ENCODE measurements around the gene LEMD1.

The LEMD1 gene

DNA sequence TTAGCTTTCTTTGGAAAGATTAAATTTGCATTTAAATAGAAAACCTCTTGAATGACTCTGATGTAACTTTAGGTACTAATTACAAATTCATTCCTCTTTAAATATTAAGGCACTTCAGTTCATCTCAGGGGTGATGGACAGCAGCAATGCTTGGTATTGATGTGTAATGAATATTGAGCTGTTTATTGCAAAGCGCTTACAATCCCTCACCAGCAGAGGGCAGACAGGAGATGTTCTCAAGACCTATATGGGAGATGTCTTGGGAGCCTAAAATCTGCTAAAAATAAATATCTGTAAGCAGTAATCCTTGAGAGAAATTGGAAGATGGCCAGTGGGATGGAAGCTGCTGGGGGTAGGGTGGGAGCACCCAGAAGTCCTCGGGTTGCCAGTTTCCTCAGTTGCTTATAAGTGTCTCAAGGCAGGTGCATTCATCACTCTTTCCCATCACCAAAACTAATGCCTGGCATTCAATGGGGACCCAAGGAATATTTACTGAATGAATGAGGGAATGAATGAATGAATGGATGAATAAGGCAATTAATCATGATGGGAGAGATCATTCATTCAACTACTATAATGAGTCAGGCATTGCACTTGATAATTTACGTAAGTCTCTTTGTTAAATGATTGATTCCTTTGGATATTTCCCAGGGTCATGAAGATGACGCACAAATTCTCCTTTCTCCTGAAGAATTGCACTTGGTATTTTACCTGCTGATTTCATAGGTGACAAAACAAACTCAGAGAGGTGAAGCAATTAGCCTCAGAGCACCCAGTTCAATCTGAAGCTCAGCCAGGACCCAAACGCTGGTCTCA lies 67.4 kb downstream of the LEMD1 start:
- DNase-seq (ENCODE audit: low read depth): no peak

GRCh38 chr1:205353612-205354011 lies 68.2 kb downstream of the LEMD1 start:
- DNase-seq (ENCODE audit: low read depth): no peak

- no peak for DNase-seq (ENCODE audit: low read depth)
These were observed 68.7 kb downstream of the LEMD1 start for GRCh38 chr1:205353191-205353590.

GRCh38 chr1:205351984-205352713 lies 69.7 kb downstream of the LEMD1 start:
- DNase-seq (ENCODE audit: low read depth): no peak

- no peak for DNase-seq (ENCODE audit: low read depth)
These were observed 71.1 kb downstream of the LEMD1 start for GRCh38 chr1:205350691-205351141.

- no peak for DNase-seq (ENCODE audit: low read depth)
These were observed 71.7 kb downstream of the LEMD1 start for GRCh38 chr1:205350124-205350523.

DNA sequence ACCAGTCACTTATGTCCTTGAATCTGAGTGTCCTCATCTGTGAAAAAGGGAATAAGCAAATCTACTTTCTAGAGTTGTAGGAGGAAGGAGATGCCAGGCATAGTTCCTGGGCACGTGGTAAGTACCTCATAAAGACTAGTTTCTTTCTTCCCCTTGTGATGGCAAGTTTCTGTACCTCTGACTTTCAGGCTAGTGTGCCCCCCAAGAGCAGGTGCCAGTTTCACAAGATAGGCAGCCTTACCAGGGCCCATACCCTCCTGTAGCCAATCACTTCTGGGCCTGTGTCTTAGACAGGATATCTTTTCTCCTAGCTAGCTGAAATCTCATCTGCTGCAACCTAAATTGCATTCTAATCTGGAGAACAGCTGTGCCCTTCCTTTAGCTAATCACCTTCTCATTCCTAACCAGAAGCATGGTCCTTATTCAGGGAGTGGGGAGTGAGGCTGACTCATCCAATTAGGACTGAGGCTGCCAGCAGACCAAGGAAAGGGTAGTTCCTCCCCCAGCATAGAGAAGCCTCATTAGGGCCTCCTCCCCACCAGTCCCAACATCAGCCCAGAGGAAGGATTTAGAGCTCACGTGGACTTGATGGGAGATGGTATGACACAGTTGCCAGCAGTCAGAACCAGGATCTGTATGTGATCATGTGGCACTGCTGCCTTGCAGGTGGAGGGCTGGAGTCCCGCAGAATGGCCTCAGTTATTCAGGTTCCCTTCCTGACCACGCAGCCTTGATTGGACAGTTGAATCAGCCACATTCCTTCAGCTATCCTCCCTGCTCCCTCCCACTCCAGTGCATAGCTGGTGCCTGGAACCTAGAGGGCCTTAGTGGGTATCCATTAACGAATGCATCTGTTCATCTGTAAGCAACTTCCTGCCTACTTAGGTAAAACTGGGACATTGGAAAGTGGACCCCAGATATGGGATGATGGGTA lies 73.0 kb downstream of the LEMD1 start:
- no peak for DNase-seq (ENCODE audit: low read depth)

DNA sequence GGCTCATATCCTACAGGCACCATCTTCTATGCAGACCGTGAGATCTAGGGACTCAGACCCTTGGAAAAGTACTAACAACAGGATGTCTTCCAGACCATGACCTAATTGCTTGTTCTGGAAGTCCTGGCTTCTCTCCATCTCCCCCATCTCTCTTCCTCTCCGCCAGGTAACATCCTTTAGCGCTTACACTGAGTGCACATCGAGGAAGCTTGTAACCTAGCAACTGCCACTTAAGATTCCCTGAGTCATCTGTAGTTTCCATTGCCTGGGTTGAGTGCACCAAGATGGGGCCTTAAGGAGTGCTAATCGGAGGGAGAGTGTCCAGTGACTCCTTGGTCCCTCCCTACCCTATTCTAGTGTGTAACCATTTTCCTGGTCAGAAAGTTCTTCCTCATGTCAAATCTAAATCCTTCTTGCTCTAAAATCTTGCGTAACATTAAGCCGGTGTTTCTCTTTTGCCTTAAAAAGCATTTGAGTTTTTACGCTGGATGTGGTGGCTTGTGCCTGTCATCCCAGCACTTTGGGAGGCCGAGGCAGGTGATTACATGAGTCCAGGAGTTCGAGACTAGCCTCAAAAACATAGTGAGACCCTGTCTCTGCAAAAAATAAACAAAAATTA lies 74.8 kb downstream of the LEMD1 start:
- no peak for DNase-seq (ENCODE audit: low read depth)

GRCh38 chr1:205345761-205346160 lies 76.1 kb downstream of the LEMD1 start:
- DNase-seq (ENCODE audit: low read depth): no peak

DNA sequence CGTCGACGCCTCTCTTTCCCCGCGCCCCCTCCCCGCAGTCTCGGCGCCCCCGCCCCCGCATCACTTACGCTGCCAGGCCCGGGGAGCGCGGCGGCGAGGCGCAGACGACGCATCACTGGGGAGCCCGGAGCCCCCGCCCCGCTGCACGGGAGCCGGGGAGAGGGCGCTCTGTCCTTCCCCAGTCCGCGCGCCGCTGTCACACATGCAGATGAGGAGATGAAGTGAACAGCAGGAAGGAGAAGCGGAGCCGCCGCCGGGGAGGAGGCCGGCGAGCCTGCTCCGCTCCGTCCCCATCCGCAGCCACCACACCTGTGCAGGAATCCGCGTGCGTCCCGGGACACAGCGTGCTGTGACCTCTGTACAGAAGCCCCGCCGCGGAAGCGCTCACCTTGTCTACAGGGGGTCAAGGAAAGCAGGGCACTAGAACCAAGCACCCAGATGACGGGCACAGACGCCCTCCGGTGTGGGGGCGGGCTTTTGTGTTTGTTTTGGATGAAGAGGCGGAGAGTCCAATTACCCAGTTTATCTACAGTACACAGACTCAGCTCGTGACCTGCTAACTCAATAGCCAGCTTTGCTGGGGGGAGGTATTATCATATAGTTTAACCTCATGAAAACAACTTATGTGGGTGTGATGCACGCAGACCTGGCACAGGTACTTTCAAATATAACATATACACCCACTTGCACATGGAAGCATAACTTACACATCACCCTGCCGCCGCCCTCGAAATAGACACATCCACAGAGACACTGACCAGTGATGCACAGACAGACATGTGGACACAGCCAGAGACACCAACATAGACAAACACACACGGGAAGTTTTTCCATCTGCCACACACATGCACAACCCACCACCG lies 77.6 kb downstream of the LEMD1 start:
- no peak for DNase-seq (ENCODE audit: low read depth)

- no peak for DNase-seq (ENCODE audit: low read depth)
These were observed 78.3 kb downstream of the LEMD1 start for GRCh38 chr1:205343431-205344065.

- no peak for DNase-seq (ENCODE audit: low read depth)
These were observed 78.9 kb downstream of the LEMD1 start for GRCh38 chr1:205342986-205343385.

GRCh38 chr1:205340676-205341075 lies 81.2 kb downstream of the LEMD1 start:
- DNase-seq (ENCODE audit: low read depth): no peak

GRCh38 chr1:205339717-205340116 lies 82.1 kb downstream of the LEMD1 start:
- DNase-seq (ENCODE audit: low read depth): no peak

GRCh38 chr1:205339197-205339702 lies 82.6 kb downstream of the LEMD1 start:
- no peak for DNase-seq (ENCODE audit: low read depth)

DNA sequence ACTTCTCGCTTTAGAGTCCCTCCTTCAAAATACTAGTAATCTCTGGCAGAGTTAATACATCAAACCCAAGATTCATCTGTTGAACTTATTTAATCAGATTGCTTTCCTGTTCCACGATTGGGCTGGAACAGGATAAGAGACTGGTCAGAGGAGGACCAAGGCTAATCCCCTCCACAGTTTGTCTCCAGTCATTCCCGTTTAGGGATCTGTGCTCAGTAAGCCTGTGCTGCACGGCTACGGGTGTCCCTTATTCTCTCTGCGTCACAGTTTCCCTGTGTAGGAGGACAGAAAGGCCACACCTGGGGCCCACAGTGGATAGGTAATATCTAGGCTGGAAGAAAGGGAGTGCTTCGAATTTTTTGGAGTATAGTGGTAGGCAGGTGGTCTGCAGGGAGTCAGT lies 83.8 kb downstream of the LEMD1 start:
- no peak for DNase-seq (ENCODE audit: low read depth)

DNA sequence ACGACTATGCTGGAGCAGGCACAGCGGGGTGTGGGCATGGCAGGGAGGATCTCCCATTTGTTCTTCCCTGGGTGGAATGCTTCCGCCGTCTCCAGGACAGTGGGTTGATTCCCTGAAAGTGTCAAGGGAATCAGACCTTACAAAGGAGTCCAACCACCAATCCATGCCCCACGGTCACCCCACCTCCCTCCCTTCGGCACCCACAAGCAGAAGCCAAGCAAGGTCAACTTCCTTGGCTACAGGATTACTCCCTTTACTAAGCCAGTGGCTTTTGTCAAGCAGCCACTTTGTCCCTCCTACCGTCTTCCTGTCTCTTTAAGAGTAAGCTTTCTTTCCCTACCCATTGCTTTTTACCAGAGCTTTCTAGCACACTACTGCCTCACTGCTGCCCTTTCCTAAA lies 84.4 kb downstream of the LEMD1 start:
- no peak for DNase-seq (ENCODE audit: low read depth)

DNA sequence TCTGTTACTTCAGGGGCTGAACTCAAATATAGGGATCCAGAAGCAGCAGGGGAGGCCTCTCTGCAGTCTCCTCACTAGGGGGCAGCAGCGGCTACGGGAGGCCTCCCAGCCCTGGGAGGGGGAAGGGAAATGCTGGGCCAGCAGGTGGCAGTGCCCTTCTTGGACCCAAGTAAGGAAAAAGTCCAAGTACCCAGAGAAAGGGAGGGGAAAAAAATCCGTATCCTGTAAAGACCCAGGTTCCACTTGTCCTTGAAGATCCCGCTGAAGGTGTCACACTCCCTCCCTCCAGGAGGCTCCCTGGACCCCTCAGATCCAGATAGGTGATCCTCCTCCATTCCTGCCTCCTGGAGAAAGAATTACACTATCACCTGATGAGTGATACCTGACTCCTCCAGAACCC lies 86.2 kb downstream of the LEMD1 start:
- DNase-seq (ENCODE audit: low read depth): no peak

GRCh38 chr1:205332015-205332791 lies 89.7 kb downstream of the LEMD1 start:
- no peak for DNase-seq (ENCODE audit: low read depth)

Measured in GM04503 (cell line).